Forelimb muscle (tissue), 1 donor: ENCODE results near the gene HOXA9. TPM values are rescaled to one million over a fixed set of nuclear protein-coding genes. Genes with fewer than 3 reads are reported as not detected.
A peak's percentile ranks its signal among the peaks of the same experiment; 100 is the strongest.

Experiments used
- DNase-seq: peaks from one replicate; pipeline ENCODE4 v3.0.0-alpha.2; 2013; ENCODE audit warnings: low read depth
- polyA plus RNA-seq: library from polyadenylated mRNA; unstranded; fragments of 120-200 nt; gene quantifications from one replicate; pipeline ENCODE4 v1.2.1, GENCODE V29; 2013; ENCODE audit not compliant: insufficient read length

The HOXA9 gene
- polyA plus RNA-seq, 1 donor, result 25.7 TPM

GRCh38 chr7:27164367-27165088 is 809 bp downstream of the HOXA9 start:
- DNase-seq, result no peak

- DNase-seq, result no peak
Measured at GRCh38 chr7:27164045-27164366, 1.3 kb downstream of the HOXA9 start.

GRCh38 chr7:27163288-27164044 is 1.9 kb downstream of the HOXA9 start:
- DNase-seq, result no peak

GRCh38 chr7:27162561-27163287 is 2.6 kb downstream of the HOXA9 start:
- no peak for DNase-seq

GRCh38 chr7:27161721-27162560 is 3.4 kb downstream of the HOXA9 start:
- no peak for DNase-seq

GRCh38 chr7:27161214-27161720 is 4.1 kb downstream of the HOXA9 start:
- no peak for DNase-seq

GRCh38 chr7:27160546-27161213 is 4.7 kb downstream of the HOXA9 start:
- peak; percentile 70 for DNase-seq

GRCh38 chr7:27160145-27160545 is 5.2 kb downstream of the HOXA9 start:
- no peak for DNase-seq

- no peak for DNase-seq
Measured at GRCh38 chr7:27159266-27160144, 5.8 kb downstream of the HOXA9 start.

GRCh38 chr7:27158436-27159265 is 6.7 kb downstream of the HOXA9 start:
- no peak for DNase-seq

GRCh38 chr7:27157702-27158431 is 7.5 kb downstream of the HOXA9 start:
- no peak for DNase-seq

- DNase-seq, result no peak
Measured at GRCh38 chr7:27156916-27157701, 8.2 kb downstream of the HOXA9 start.

- DNase-seq, result no peak
Measured at GRCh38 chr7:27156508-27156898, 8.8 kb downstream of the HOXA9 start, which contains the start of gene HOXA7. TSS of gene HOXA7 (minus strand) at chr7:27156675. CDS start at chr7:27156545, 130 bp downstream.

GRCh38 chr7:27155816-27156507 is 9.4 kb downstream of the HOXA9 start:
- no peak for DNase-seq

- no peak for DNase-seq
Measured at GRCh38 chr7:27154901-27155815, 10.2 kb downstream of the HOXA9 start.

GRCh38 chr7:27154369-27154768 is 11.0 kb downstream of the HOXA9 start:
- DNase-seq, result no peak
